Ovary (tissue), 9 donors: ENCODE measurements around the gene MAP6. TPM values are rescaled to one million over a fixed set of nuclear protein-coding genes. Genes with fewer than 3 reads are reported as not detected.

Experiments used
- DNase-seq, 5 donors: peaks; one replicate each; pipeline ENCODE4 v3.0.0-alpha.2; 2019 to 2020
- H3K27ac ChIP-seq, 2 donors: fragments of 200-600 bp; one replicate each; pipeline versions ENCODE4 v1.5.1 to v1.8.0; 2019 to 2022
- H3K27me3 ChIP-seq: fragments of 200-600 bp; one replicate; pipeline ENCODE4 v1.8.0; 2022
- H3K36me3 ChIP-seq: fragments of 200-600 bp; sonication (generic); one replicate; pipeline ENCODE4 v1.5.1; 2019
- H3K4me1 ChIP-seq: one replicate; pipeline ENCODE4 v1.8.1; 2013; ENCODE audit warnings: mild to moderate bottlenecking, moderate library complexity; ENCODE audit not compliant: insufficient read depth
- H3K4me3 ChIP-seq: fragments of 200-600 bp; sonication (generic); one replicate; pipeline ENCODE4 v1.5.1; 2017
- H3K9me3 ChIP-seq, 2 donors: fragments of 200-600 bp in 1 of 2; sonication (generic) in 1 of 2; one replicate each; pipeline versions ENCODE4 v1.5.1 to v1.8.1; 2013 to 2019; ENCODE audit warnings: mild to moderate bottlenecking in 1 of 2, moderate library complexity in 1 of 2
- EP300 ChIP-seq: sonication (generic); formaldehyde crosslinking; IDR thresholded peaks from one replicate; pipeline ENCODE4 v1.6.1; 2017; ENCODE audit warnings: antibody characterized with exemption
- POLR2A ChIP-seq: fragments of 450-650 bp; IDR thresholded peaks from one replicate; pipeline ENCODE4 v1.6.1; 2017; ENCODE audit warnings: antibody characterized with exemption, mild to moderate bottlenecking, moderate library complexity
- WGBS, 3 donors: extraction: QIAGEN DNeasy Blood & Tissue Kit in 1 of 3; methylation state at CpG; one replicate each; pipeline versions ENCODE4 v1.1.5 to v1.1.7; 2013 to 2017; 5-methylcytosine and 5-hydroxymethylcytosine counted together
- intact Hi-C, 4 donors: fragments of 100-400 bp; cut with DNase I; formaldehyde crosslinking; loops; one replicate each; pipeline versions ENCODE4 v1.11.0 to v1.15.1; 2022 to 2023
- polyA plus RNA-seq, 2 donors: library from polyadenylated mRNA; stranded (reverse); fragments of 200-250 nt in 1 of 2; fragments of 350-450 nt in 1 of 2; fragmentation: Illumina TruSeq in 1 of 2; extraction: RNeasy Lipid Tissue Mini Kit (QIAGEN cat#74804) in 1 of 2; gene quantifications; one replicate each; pipeline ENCODE4 v1.2.3, GENCODE V29; 2013 to 2014
- total RNA-seq, 7 donors: library from RNA; depleted of rRNA in 2 of 7; stranded (reverse); fragments of >200 nt in 2 of 7; fragmentation: NEBNext Ultra II Directional in 3 of 7; extraction: Animal tissue kit (Norgen Biotek cat#: 25700) in 3 of 7; gene quantifications; one replicate each; pipeline versions ENCODE4 v1.1.0 to v1.2.4, GENCODE V29; 2016 to 2023
- TF ChIP-seq, protein P1 (sequence below), 3 donors: fragments of 450-650 bp in 2 of 3; fragments of 200-600 bp in 1 of 3; IDR thresholded peaks; one replicate each; pipeline versions ENCODE4 v1.5.1 to v1.8.0; 2016 to 2022; ENCODE audit warnings: antibody characterized with exemption in 3 of 3, mild to moderate bottlenecking in 1 of 3
- donor health status: DM: no; HTN: no; CAD: no; lungs with moderate emphysema.
- donor health status: DM: no; HTN: no; CAD: no.
- donor health status: Bipolar disorder and iron deficiency.
- donor health status: DM: yes; HTN: yes; CAD: no.
- donor health status: DM: no; HTN: no; CAD: no.
- donor health status: DM: yes; HTN: yes; CAD: no.

MAP6 gene
- total and polyA plus RNA-seq, 9 donors, result 2.1 to 18.7 (median 8.8) TPM

DNA sequence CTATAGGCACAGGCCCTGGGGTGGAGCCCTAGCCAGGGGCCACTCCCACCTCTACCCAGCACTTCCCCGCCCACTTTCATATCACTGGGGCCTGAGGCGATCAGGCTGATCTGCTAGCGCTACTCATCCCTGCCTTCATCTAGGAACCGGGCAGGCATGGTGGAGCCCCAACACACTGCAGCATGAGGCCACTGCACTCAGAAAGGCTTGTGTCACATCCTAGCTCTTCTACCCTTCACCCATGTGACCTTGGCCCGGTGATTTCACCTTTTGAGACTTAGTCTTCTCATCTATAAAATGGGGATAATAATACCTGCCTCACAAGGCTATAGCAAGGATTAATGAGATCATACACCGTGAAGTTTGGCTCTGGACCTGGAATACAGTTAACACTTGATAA lies 125.0 kb downstream of the MAP6 start:
- TF ChIP-seq, protein P1, sequence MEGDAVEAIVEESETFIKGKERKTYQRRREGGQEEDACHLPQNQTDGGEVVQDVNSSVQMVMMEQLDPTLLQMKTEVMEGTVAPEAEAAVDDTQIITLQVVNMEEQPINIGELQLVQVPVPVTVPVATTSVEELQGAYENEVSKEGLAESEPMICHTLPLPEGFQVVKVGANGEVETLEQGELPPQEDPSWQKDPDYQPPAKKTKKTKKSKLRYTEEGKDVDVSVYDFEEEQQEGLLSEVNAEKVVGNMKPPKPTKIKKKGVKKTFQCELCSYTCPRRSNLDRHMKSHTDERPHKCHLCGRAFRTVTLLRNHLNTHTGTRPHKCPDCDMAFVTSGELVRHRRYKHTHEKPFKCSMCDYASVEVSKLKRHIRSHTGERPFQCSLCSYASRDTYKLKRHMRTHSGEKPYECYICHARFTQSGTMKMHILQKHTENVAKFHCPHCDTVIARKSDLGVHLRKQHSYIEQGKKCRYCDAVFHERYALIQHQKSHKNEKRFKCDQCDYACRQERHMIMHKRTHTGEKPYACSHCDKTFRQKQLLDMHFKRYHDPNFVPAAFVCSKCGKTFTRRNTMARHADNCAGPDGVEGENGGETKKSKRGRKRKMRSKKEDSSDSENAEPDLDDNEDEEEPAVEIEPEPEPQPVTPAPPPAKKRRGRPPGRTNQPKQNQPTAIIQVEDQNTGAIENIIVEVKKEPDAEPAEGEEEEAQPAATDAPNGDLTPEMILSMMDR (IDR thresholded peaks at IDR 0.05), result no peak
- no peak for TF ChIP-seq POLR2A
- TF ChIP-seq EP300, result no peak
- no peak overlapping the region for H3K4me3 ChIP-seq
- peaks cover 14% of the 10 kb centered on the region for H3K4me1 ChIP-seq
- no peaks in the 10 kb centered on the region for H3K36me3 ChIP-seq
- intact Hi-C loops, result loop anchor here in 3 of 4 donors (10.0 kb wide), 3 partner anchors 121 to 271 kb away; partner anchors contain the start of genes MAP6 (in 2 of the 3) and UVRAG (in 1 of the 3)
- no peak overlapping the region for H3K27ac ChIP-seq
- H3K9me3 ChIP-seq, result no peaks in the 10 kb centered on the region
- no peak for DNase-seq
- no peaks in the 10 kb centered on the region for H3K27me3 ChIP-seq
- WGBS, 3 donors, result 92 to 94% (median 92%) methylated on average over 6 of the region's 6 CpGs

DNA sequence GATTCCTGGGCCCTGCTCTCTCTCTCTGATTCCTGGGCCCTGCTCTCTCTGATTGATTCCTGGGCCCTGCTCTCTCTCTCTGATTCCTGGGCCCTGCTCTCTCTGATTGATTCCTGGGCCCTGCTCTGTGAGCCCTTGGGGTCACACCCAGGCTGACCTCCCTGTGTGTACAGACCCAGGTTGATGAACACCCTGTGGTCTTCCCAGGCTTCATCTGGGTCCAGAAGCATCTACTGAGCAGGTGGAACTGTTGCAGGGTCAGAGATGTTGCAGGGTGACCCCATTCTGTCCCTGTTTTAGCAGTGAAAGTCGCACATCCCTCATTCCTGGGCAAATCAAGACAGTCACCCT lies 126.8 kb downstream of the MAP6 start:
- 88 to 100% (median 88%) methylated on average over 1 of the region's 1 CpG for WGBS, 3 donors
- Histone ChIP-seq H3K27me3 (no peaks in the 10 kb centered on the region), H3K36me3 (no peaks in the 10 kb centered on the region), H3K4me3 (no peak overlapping the region), H3K27ac (no peak overlapping the region), H3K4me1 (peaks cover 16% of the 10 kb centered on the region), H3K9me3 (no peaks in the 10 kb centered on the region)
- TF ChIP-seq, protein P1 (IDR thresholded peaks at IDR 0.05), result no peak
- no peak for TF ChIP-seq POLR2A
- no peak for TF ChIP-seq EP300
- intact Hi-C loops, result loop anchor here in 3 of 4 donors (10.0 kb wide), 3 partner anchors 123 to 273 kb away; partner anchors contain the start of genes MAP6 (in 2 of the 3) and UVRAG (in 1 of the 3)
- no peak for DNase-seq

DNA sequence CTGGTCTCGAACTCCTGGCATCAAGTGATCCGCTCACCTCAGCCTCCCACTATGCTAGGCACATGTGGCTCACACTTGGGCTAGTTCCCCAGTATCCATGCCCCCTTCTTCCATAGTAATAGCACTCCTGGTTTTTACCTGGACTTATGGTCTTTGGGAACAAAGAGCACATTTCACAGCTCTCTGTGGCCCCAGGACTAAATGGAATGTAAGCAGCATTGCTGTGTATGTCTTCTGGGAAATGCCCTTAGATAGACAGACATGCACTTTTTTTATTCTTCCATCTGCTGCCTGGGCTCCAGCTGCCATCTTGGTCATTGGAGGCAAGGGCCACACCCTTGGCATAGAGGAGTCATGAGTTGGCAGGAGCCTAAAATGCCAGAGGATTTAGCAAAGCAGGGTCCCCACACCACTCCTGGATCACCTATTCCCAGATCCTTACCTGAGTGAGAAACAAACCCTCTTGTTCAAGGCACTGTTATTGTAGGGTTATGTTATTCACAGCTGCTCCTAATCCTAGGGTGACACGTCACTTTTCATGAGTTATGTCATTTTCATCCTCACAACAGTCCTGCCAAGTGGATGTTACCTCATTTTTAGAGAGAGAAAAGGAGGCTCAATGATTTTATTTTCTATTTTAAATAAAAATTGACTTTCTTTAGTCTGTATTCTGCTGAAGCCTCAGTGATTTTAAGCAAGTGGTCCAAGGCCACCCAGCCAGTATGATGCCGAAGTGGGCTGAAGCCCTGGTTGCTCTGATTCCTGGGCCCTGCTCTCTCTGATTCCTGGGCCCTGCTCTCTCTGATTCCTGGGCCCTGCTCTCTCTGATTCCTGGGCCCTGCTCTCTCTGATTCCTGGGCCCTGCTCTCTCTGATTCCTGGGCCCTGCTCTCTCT lies 127.4 kb downstream of the MAP6 start:
- H3K9me3 ChIP-seq, result no peaks in the 10 kb centered on the region
- intact Hi-C loops, result loop anchor here in 3 of 4 donors (10.0 kb wide), 3 partner anchors 123 to 273 kb away; partner anchors contain the start of genes MAP6 (in 2 of the 3) and UVRAG (in 1 of the 3)
- no peak for TF ChIP-seq EP300
- TF ChIP-seq, protein P1 (IDR thresholded peaks at IDR 0.05), result no peak
- TF ChIP-seq POLR2A, result no peak
- no peaks in the 10 kb centered on the region for H3K36me3 ChIP-seq
- H3K4me1 ChIP-seq, result peaks cover 16% of the 10 kb centered on the region
- no peak overlapping the region for H3K27ac ChIP-seq
- H3K4me3 ChIP-seq, result no peak overlapping the region
- no peaks in the 10 kb centered on the region for H3K27me3 ChIP-seq
- WGBS, 3 donors, result 94 to 96% (median 96%) methylated on average over 4 of the region's 4 CpGs
- DNase-seq, result no peak

DNA sequence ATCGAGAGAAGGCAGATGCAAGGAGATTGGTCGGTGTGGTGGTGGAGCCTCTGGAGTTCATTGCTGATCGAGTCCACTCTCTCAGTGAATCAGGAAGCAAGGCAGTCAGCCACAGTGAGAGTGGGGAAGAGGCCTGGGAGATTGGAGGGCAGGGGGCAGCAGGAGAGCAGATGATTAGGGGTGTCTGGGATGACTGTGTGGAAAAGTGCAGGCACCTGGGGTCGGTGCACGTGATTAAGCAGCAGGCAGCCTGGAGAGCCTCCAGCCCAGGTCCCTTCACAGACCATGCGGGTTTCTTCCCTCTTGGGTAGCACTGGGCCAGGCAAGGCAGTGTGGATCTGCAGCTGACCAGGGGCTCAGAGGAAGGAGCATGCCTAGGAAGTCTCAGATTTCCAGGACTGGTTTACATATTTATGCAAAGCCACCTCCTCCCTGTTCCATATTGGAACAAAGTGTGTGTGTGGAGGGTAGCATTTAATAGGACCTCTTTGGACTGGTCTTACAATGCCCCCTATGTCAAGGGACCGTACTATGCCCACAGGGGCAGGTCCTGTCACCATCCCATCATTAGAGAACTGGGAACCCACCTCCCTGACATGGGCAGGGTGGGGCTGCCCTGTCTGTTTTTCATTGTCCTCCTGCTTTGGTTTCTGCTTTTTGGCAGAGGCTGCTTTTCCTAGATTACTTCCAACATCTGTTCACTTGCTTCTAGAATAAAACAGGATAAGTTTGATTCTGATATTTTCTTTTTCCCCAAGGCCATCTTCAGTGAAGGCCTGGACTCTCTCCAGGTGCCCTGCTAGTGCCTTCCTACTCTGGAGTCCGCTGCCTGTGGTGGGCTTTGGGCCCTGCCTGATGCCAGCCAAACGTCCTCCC lies 129.1 kb downstream of the MAP6 start:
- Histone ChIP-seq H3K9me3 (no peaks in the 10 kb centered on the region), H3K4me3 (no peak overlapping the region), H3K27ac (peak overlapping the region; percentile 34 to 37), H3K27me3 (no peaks in the 10 kb centered on the region), H3K36me3 (no peaks in the 10 kb centered on the region), H3K4me1 (peaks cover 16% of the 10 kb centered on the region)
- intact Hi-C loops, result loop anchor here in 3 of 4 donors (10.0 kb wide), 3 partner anchors 125 to 275 kb away; partner anchors contain the start of genes MAP6 (in 2 of the 3) and UVRAG (in 1 of the 3)
- WGBS, 3 donors, result 13 to 36% (median 15%) methylated on average over 9 of the region's 9 CpGs
- DNase-seq, result peak in 2 of 5 donors; percentile 44 to 52
- no peak for TF ChIP-seq POLR2A
- no peak for TF ChIP-seq EP300
- TF ChIP-seq, protein P1 (IDR thresholded peaks at IDR 0.05), result no peak
